HG03342 (cell line): ENCODE measurements around the gene TBX3.

Experiments used
- ATAC-seq: cut with Tn5 transposase; IDR thresholded peaks from one replicate; pipeline ENCODE4 v1.9.1; 2021; ENCODE audit warnings: mild to moderate bottlenecking, moderate library complexity; ENCODE audit not compliant: unreplicated experiment

TBX3 gene

GRCh38 chr12:114683709-114684097 lies 272 bp downstream of the TBX3 start:
- ATAC-seq: no peak

- ATAC-seq: no peak
These were observed 928 bp downstream of the TBX3 start for GRCh38 chr12:114682785-114683708.

- ATAC-seq: no peak
These were observed 1.7 kb downstream of the TBX3 start for GRCh38 chr12:114682106-114682784.

GRCh38 chr12:114681116-114681871 lies 2.7 kb downstream of the TBX3 start:
- no peak for ATAC-seq

GRCh38 chr12:114680604-114681069 lies 3.3 kb downstream of the TBX3 start:
- ATAC-seq: no peak

GRCh38 chr12:114679942-114680341 lies 4.0 kb downstream of the TBX3 start:
- no peak for ATAC-seq

- no peak for ATAC-seq
These were observed 4.5 kb downstream of the TBX3 start for GRCh38 chr12:114679452-114679875.

GRCh38 chr12:114678718-114679117 lies 5.3 kb downstream of the TBX3 start:
- no peak for ATAC-seq

- ATAC-seq: no peak
These were observed 5.9 kb downstream of the TBX3 start for GRCh38 chr12:114678028-114678427.

GRCh38 chr12:114676142-114676741 lies 7.7 kb downstream of the TBX3 start:
- ATAC-seq: no peak

- ATAC-seq: no peak
These were observed 9.5 kb downstream of the TBX3 start for GRCh38 chr12:114674251-114675047.

- no peak for ATAC-seq
These were observed 10.1 kb downstream of the TBX3 start for GRCh38 chr12:114673901-114674250.

- no peak for ATAC-seq
These were observed 10.7 kb downstream of the TBX3 start for GRCh38 chr12:114673169-114673833.

GRCh38 chr12:114672817-114673168 lies 11.2 kb downstream of the TBX3 start:
- ATAC-seq: no peak

GRCh38 chr12:114671443-114672411 lies 12.2 kb downstream of the TBX3 start:
- no peak for ATAC-seq

GRCh38 chr12:114671066-114671442 lies 12.9 kb downstream of the TBX3 start:
- ATAC-seq: no peak

- ATAC-seq: no peak
These were observed 13.5 kb downstream of the TBX3 start for GRCh38 chr12:114670291-114670980.
